Panc1 (cell line): ENCODE results near the gene HOXD13. TPM values are rescaled to one million over a fixed set of nuclear protein-coding genes. Genes with fewer than 3 reads are reported as not detected.

ENCODE experiments used
- ATAC-seq: fragments of 200-7000 bp; cut with Tn5 transposase; 2 replicates; pipeline ENCODE4 v1.9.1; 2020; ENCODE audit warnings: mild to moderate bottlenecking, moderate library complexity
- BruUV-seq: library from RNA; stranded (reverse); fragments of 400-500 nt; replicated peaks from 2 replicates; lab custom pipeline; 2021; lab: Mats Ljungman, UMichigan
- CTCF ChIA-PET: fragments of 300-600 bp; sonication (Branson Sonifier 250); formaldehyde crosslinking; loops from one replicate; lab custom pipeline; 2022; ENCODE audit warnings: antibody characterized with exemption; lab: Charles Lee
- POLR2A ChIA-PET: fragments of 300-600 bp; sonication (Branson Sonifier 250); formaldehyde crosslinking; loops from one replicate; lab custom pipeline; 2022; ENCODE audit warnings: antibody characterized with exemption; lab: Charles Lee
- DNase-seq: peaks from one replicate; pipeline ENCODE4 v3.0.0-alpha.2; 2010; ENCODE audit warnings: low read depth, low spot score
- H3K27ac ChIP-seq: 2 replicates; pipeline ENCODE4 v1.5.1; 2011; ENCODE audit warnings: mild to moderate bottlenecking, low read length, inconsistent platforms
- H3K27me3 ChIP-seq: fragments of 200-500 bp; sonication (Bioruptor generic); 2 replicates; pipeline ENCODE4 v1.6.0; 2014; ENCODE audit warnings: low read length, inconsistent platforms; ENCODE audit not compliant: control insufficient read depth, insufficient read depth
- H3K36me3 ChIP-seq: fragments of 200-500 bp; sonication (Bioruptor generic); 2 replicates; pipeline ENCODE4 v1.5.1; 2014; ENCODE audit warnings: inconsistent platforms, mild to moderate bottlenecking, low read length, moderate library complexity; ENCODE audit not compliant: control insufficient read depth, insufficient read depth
- H3K4me1 ChIP-seq: 2 replicates; pipeline ENCODE4 v1.5.1; 2011; ENCODE audit warnings: inconsistent platforms, mild to moderate bottlenecking, low read length, moderate library complexity; ENCODE audit not compliant: control insufficient read depth, insufficient read depth
- H3K4me3 ChIP-seq, 2 experiments: 2 replicates each; pipeline ENCODE4 v1.5.1; 2011 to 2012; ENCODE audit warnings: low read depth in 2 of 2, low read length in 2 of 2, mild to moderate bottlenecking in 2 of 2, inconsistent platforms in 1 of 2, moderate library complexity in 1 of 2
- H3K9me3 ChIP-seq: fragments of 200-500 bp; sonication (Bioruptor generic); 2 replicates; pipeline ENCODE4 v1.5.1; 2014; ENCODE audit warnings: low read depth, mild to moderate bottlenecking, inconsistent platforms, low read length, moderate library complexity; ENCODE audit not compliant: control insufficient read depth, insufficient read depth
- CTCF ChIP-seq: fragments of 450-650 bp; IDR thresholded peaks from 2 replicates; pipeline ENCODE4 v1.5.1; 2017; ENCODE audit warnings: mild to moderate bottlenecking
- POLR2AphosphoS5 ChIP-seq: IDR thresholded peaks from 2 replicates; pipeline ENCODE4 v1.6.1; 2012; ENCODE audit warnings: mild to moderate bottlenecking, low read depth, low read length, moderate library complexity
- REST ChIP-seq, 2 experiments: IDR thresholded peaks; 2 replicates each; pipeline ENCODE4 v1.6.1; 2011 to 2012; ENCODE audit warnings: low read depth in 2 of 2, control low read depth in 1 of 2, low read length in 1 of 2, mild to moderate bottlenecking in 1 of 2, moderate library complexity in 1 of 2; ENCODE audit not compliant: insufficient read depth in 1 of 2
- SIN3A ChIP-seq: IDR thresholded peaks from 2 replicates; pipeline ENCODE4 v1.6.1; 2012; ENCODE audit warnings: low read depth, mild to moderate bottlenecking, low read length, moderate library complexity, borderline replicate concordance; ENCODE audit not compliant: insufficient read depth
- TCF7L2 ChIP-seq: IDR thresholded peaks from 2 replicates; pipeline ENCODE4 v1.6.1; 2011; ENCODE audit warnings: mild to moderate bottlenecking, low read depth, low read length, inconsistent platforms
- in situ Hi-C: cut with HindIII; loops from 2 replicates; pipeline ENCODE4 v1.10.0; 2016; ENCODE audit warnings: low sequenced_read_pairs, low pct_unique_long_range_greater_than_20kb
- intact Hi-C: fragments of 100-400 bp; cut with micrococcal nuclease; formaldehyde crosslinking; loops from one replicate; pipeline ENCODE4 v1.10.0; 2022; ENCODE audit not compliant: unreplicated experiment
- total RNA-seq: library from RNA; stranded (reverse); gene quantifications from one replicate; pipeline ENCODE4 v1.2.1, GENCODE V29; 2021; ENCODE audit not compliant: unreplicated experiment

Gene HOXD13
- total RNA-seq, 1 experiment from 2014 or later: not detected

- POLR2A ChIA-PET: no interaction called here
- Histone ChIP-seq H3K27me3 (no peaks in the 10 kb centered on the region), H3K9me3 (no peaks in the 10 kb centered on the region), H3K4me3 (no peak overlapping the region), H3K36me3 (no peaks in the 10 kb centered on the region), H3K4me1 (peaks cover 7% of the 10 kb centered on the region), H3K27ac (no peak overlapping the region)
- DNase-seq (no peak), ATAC-seq (no peak)
- intact Hi-C loops: loop anchor here (2.0 to 10.0 kb wide), 5 partner anchors 513 to 1037 kb away; no protein-coding TSS in a partner anchor
- CTCF ChIA-PET: interaction anchor here (1.2 kb wide), 1 partner anchor 528 kb away, joined by 4 read pairs; no protein-coding TSS in a partner anchor
- TF ChIP-seq TCF7L2: no peak
- TF ChIP-seq CTCF: no peak
- TF ChIP-seq SIN3A: no peak
- TF ChIP-seq POLR2AphosphoS5: no peak
- no peak for TF ChIP-seq REST (IDR thresholded peaks at IDR 0.05; ENCODE audit: insufficient read depth in 1 of 2, low read depth in 2 of 2, low read length in 1 of 2)
- no TSS peak for BruUV-seq
- in situ Hi-C loops: no loop called here
Measured at GRCh38 chr2:176125772-176126054, 33.2 kb downstream of the HOXD13 start.

GRCh38 chr2:176126929-176127773 is 34.6 kb downstream of the HOXD13 start:
- TF ChIP-seq CTCF: peak; percentile 87
- TF ChIP-seq TCF7L2: no peak
- Histone ChIP-seq H3K9me3 (no peaks in the 10 kb centered on the region), H3K4me3 (peak overlapping the region in 1 of 2 experiments; percentile 25; a peak in 1 of 4 replicates), H3K27ac (no peak overlapping the region), H3K4me1 (peaks cover 7% of the 10 kb centered on the region), H3K27me3 (no peaks in the 10 kb centered on the region), H3K36me3 (no peaks in the 10 kb centered on the region)
- POLR2A ChIA-PET: no interaction called here
- CTCF ChIA-PET: interaction anchor here (0.7 to 1.5 kb wide), 8 partner anchors 12 to 1028 kb away, joined by 3 to 11 read pairs (median 4); partner anchors contain the start of gene HOXD4
- ATAC-seq (peak; percentile 72; the same call in 1 of the 2 replicates), DNase-seq (no peak)
- in situ Hi-C loops (no loop called here), intact Hi-C loops (loop anchor here (2.0 to 10.0 kb wide), 5 partner anchors 512 to 1035 kb away; no protein-coding TSS in a partner anchor)
- BruUV-seq: no TSS peak
